HG03460 (cell line): ENCODE results near the gene SLPI.

Experiments
- ATAC-seq: cut with Tn5 transposase; IDR thresholded peaks from one replicate; pipeline ENCODE4 v1.9.1; 2021; ENCODE audit not compliant: unreplicated experiment

SLPI gene, protein sequence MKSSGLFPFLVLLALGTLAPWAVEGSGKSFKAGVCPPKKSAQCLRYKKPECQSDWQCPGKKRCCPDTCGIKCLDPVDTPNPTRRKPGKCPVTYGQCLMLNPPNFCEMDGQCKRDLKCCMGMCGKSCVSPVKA

DNA sequence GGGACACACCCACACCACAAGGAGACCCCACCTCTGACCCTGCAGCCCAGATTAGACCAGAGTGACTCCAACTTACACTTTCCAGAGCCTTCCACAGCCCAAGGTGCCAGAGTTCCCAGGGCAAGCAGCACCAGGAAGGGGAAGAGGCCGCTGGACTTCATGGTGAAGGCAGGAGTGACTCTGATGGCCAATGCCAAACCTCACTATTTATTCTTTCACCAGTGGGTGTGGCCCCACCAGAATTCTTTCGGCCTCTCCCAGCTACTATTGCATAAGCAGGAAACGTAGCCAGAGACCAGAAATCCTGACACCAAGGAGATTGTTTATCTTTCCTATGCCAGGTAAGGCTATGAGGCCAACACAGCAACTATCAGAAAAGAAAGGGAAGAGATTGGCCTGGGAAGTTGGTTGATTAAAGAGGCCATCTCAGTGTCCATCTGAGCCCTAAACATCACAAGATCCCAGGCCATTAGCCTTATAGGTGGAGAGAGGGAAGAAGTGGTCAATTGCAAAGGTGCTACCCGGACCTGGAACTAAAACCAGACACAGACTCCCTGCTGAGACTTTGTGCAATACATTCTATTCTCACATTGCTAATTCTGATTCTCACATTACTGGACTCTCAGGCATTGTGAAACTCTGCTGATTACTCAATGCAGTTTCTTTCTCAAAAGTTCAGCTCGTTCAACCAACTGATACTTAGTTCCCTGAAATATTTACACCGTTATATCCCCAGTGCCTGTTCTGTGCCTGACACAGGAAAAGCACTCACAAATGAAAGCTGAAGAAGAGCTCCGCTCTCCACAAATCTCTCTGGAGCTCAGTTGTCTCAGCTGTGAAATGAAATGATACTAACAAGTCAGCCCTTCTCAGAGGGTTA, at the start of gene SLPI:
SLPI (minus strand) TSS at position 182 of the 880 bp plus-strand sequence; CDS start at position 161, 21 bp downstream.
- no peak for ATAC-seq

DNA sequence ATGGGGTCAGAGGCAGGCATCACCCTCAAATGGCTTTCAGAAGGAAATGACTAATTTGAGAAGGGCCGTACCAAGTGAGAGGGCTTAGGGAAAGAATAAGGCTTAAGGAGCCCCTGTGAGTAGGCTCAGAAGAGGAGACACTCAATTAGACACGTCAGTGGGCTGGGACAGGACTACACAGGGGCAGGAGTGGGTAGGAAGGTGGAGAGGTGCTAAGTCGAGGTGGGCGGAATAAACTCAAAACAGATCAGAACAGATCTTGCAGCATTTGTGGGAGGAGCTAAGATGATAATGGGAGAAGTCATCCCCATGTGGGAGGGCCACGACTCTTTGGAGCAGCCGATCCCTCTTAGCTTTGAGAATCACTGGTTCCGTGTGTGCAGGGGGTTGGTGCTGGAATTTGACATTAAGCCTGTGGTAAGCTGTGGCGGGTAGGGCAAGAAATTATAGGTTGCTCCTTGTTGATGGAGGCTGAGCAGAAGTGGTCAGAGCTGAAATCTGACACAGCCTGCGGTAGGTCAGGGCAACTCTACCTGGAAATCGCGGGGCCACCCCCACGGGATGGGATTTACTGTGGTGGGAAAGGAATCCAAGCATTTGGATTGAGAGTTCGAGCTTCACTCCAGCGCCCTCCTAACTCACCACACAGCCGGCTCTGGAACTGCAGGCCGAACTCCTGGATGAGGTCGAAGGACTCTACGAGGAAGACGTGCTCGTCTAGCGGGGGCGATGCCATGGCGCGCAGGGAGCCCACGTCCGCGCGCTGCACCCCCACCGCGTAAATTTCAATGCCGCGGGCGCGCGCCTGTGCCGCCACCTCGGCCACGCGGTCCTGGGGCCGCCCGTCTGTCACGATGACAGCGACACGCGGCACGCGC, 49.5 kb upstream of the SLPI start:
- no peak for ATAC-seq

DNA sequence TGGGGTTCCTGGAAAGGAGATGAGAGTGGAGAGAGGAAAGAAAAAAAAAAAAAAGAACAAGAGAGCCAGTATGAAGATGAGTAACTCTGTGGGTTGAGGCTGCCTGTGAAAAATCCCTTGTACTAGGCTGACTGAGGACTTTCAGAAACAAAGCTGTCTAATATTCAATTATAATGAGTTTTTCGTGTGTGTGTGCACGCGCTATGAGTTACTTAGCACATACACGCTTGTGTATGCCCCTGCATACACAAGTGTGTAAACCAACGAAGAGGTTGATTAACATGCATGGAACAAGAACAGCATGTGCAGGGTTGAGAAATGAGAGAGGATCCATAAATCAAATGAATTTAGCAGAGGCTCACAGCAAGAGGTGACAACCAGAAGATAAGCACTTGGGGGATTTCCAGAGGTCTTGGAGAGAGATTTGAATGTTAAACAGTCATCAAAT, 47.5 kb upstream of the SLPI start:
- no peak for ATAC-seq

DNA sequence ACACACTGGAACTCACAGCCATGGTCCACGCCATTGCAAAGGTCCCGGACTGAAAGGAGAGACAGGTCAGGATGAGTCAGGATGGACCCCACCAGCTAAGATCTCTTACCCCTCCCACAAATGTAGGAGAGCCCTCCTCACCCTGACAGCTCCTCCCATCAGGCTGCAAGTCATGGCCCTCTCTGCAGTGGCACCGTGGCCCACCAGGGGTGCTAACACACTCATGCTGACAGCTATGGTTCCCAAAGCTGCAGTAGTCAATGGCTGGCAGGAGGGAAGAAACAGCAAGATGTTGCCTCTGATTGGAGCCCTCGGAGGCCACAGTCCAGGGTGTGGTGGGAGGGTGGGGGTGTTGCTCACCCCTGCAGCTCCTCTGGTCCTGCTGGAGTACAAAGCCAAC, 46.6 kb upstream of the SLPI start:
- no peak for ATAC-seq

DNA sequence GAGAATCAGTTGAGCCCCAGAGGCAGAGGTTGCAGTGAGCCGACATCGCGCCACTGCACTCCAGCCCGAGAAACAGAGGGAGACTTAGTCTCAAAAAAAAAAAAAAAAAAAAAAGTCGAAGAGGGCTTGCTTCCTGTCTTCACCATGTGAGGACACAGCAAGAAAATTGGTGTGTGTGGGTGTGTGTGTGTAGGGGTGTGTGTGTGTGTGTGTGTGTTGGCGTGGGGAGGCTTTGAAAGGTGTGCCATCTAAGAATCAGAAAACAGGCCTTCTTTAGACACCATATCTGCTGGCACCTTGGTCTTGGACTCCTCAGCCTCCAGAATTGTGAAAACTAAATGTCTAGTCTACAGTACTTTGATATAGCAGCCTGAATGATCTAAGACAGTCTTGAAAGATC, 45.4 kb upstream of the SLPI start:
- no peak for ATAC-seq

DNA sequence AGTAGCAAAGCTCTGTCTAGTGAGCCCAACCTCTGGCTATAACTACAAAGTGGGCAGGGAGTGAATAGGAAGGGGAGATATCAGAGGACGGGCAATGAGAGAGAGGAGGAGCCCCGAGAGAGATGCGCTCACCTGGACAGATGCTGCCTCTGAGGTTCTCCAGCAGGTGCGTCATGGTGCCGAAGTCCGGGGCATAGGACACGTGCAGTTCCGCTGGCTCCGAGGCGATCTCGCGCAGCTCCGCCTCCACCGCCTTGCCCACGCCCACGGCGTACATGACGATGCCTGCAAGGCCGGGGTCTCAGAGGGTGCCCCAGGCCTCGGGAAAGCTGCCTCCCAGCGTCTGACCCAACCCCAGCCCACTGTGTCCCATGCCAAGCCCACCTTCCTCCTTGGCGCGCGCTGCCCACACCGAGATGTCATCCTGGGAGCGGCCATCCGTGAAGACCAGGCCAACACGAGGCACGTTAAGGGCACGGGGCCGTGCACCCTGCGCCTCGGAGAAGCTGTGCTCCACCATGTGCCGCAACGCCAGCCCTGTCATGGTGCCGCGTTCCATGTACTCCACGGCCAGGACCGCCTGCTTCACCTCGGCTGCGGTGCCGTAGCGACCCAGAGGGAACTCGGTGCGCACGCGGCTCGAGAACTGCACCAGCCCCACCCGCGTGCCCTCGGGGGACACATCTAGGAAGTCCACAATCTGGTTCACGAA, 43.6 kb upstream of the SLPI start:
- ATAC-seq, result no peak

DNA sequence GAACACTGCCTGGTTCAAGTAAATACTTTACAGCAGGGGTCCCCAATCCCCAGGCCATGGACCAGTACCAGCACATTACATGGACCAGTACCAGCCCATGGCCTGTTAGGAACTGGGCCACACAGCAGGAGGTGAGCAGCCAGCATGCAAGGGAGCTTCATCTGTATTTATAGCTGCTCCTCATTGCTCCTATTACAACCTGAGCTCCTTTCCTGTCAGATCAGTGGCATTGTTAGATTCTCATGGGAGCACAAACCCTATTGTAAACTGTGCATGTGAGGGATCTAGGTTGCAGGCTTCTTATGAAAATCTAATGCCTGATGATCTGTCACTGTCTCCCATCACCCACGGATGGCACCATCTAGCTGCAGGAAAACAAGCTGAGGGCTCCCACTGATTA, 40.3 kb upstream of the SLPI start:
- no peak for ATAC-seq

DNA sequence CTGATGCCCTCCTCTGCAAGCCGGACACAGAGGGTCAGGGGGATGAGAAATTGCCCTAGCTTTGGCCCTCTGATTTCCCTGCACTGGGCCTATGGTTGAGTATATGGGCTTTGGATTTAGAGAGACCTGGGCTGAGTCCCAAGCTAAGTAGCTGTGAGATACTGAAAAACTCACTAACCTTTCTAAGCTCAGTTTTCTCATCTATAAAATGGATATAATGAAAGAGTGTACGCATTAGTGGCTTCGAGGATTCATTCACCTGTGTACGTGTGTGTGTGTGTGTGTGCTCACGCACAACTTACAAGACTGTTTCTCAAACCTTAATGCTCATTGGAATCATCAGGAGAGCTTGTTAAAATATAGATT, 39.6 kb upstream of the SLPI start:
- no peak for ATAC-seq

DNA sequence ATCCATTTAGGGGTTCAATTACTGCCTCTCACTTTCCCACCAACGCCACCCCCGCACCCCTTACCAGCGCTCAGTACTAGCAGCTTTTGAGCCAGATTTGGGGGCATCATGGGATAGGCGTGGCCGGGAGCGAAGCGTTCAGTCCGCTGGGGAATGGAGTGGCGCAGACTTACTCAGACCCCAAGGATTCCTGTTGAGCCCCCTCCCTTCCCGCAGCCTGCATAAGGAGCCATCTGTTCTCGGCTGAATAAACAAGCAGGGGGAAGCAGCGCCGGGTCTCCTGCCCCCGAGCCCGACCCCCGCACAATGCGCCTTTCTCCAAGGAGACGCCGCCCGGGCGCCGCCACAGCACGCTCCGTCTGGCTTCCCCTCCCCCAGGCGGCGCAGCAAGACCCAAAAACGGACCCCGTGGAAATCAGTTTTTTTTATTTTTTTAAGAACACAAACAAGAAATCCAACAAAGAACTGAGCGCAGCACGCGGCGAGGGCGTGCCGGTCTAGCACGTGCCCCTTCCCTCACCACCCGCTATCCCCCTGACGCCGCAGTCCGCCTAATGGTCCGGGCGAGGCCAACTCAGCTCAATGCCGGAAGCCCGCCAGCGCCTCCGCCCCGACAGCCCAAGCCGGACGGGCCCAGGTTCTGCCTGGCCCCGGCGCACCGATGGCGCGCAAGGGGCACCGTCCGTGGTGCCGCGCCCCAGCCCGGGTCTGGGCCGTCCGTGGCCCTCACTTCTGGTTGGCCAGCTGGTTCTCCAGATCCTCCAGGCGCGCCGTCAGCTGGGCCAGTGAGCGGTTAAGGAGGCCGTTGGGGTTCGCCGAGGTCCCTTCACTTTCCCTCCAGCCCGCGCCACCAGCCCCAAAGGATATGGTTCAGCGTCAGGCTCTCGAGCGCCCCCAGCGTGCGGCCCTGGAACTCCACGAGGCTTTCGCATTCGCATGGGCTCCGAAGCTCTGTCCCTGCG, 39.0 kb upstream of the SLPI start:
- no peak for ATAC-seq

DNA sequence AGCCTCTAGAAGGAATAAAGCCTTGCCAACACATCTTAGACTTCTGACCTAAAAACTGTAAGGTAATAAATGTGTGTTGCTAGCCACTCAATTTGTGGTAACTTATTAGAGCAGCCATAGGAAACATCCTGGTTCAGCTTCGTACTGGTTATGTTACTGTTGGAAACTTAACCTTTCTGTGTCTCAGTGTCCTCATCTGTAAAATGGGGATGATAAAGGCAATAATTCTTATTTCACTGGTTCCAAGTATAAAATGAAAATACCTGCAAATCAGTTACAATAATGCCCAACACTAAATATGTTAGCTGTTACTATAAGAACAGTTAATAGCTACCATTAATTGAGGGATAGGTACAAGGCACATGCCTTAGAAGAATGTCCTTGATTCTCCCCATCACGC, 38.0 kb upstream of the SLPI start:
- ATAC-seq, result no peak

DNA sequence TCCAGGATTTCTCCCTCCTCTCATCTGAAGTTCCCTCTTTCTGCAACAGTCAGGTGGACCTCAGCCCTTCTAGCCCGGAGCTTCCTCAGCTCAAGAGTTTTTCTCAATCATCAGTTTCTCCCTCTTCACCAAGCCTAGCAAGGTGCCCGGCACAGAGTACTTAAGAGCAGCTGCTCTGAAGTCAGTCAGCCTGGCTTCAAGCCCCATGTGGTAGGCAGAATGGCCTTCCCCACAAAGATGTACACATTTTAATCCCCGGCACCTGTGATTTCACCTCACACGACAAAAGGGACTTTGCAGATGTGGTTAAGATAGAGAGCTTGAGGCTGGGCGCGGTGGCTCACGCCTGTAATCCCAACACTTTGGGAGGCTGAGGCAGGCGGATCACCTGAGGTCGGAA, 37.2 kb upstream of the SLPI start:
- no peak for ATAC-seq

DNA sequence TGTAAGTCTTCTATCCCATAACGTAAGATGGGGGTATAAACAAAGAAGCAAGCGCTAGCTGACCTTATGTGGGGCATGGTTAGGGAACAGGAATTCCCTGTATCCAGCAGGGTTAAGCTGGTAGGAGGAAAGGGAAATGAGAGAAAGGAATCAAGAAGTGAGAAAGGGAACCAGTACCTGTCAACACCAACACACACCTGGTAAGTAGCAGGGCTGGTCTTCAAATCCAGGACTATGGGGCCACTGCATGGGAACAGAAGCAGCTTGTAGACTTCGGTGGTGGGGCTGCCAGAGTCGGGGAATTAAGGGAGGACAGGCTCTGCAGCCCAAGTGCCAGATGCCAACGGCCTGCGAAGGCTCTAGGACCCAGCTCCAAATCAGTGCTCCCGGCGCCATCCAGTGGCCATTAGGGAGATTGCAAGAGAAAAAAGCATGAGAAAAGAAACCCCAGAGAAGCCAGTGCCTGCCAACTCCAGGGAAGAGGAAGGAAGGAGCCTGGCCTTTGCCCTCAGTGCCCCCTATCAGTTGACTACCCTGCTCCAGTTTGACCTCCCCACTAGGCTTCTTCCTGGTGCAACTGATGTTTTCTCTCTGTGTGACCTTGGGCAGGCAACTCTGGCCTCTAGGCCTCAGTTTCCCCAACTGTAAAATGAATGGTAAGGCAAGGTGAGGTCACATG, 36.5 kb upstream of the SLPI start:
- ATAC-seq, result no peak

DNA sequence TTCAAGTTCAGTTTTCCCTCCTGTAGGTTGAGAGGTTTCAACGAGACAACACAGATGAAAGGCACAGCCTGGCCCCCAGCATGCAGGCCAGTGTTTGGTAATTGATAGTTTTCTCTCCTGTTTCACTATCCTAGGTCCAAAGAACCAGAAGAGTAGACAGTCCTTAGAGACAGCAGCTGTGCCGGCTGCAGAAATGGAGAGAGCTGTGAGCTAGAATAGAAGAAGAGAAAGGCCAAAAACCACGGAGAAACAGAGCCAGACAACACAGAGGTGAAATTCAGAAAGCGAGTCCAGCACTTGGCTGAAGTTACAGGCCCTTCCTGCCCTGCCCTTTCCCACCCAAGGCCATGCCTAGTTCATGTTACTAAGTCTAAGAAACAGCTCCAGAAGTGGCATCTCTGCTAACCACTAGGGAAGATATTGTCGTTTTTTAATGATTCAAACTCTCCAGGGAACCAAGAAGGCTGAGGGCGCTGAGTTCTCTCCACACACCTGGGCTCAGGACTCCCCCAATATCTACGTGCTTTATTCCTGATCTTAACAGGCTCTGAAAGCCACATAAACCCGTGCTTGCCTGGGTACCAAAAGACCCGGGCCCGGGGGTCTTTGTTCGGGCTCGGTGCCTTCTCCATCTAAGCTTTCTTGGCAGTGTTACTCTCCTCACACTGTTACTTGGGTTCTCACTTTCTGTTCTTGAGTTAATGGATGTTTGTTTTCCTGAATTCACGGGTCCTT, 35.7 kb upstream of the SLPI start:
- no peak for ATAC-seq

DNA sequence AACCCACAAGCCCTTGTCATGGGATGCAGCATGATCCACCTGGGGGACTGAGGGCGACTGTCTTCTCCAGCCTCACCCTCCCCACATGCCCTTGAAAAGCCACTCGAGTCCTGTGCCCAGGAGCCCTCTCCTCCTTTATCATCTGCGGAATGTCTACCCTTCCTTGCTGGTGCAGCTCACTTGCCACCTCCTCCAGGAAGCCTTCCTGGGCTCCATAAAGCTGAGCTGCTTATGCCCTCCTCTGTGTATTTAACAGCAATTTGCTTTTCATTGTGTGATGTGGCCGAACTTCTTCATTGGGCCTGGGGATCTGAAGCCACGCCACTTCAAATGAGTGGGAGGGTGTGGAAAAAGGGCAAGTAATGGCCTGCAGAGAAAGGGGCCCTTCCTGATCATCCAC, 34.5 kb upstream of the SLPI start:
- ATAC-seq, result no peak

DNA sequence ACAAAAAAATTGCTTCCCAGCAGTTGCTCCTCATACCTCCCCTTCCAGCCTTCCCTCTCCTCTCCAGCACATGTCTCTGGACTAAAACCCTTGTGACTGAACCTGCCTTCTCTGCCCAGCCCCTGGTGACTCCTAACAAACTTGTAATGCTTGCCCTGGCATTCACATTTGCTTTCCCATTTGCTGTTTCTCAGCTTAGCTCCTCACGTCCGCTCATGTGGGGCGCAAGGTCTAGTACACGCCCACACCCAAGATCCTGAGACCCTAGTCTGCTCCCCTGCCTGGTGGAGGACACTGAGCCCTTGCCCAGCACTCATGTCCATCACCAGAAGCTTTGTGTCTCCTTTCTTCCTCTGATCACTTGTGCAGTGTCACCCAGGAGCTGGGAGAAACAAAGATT, 34.0 kb upstream of the SLPI start:
- no peak for ATAC-seq

DNA sequence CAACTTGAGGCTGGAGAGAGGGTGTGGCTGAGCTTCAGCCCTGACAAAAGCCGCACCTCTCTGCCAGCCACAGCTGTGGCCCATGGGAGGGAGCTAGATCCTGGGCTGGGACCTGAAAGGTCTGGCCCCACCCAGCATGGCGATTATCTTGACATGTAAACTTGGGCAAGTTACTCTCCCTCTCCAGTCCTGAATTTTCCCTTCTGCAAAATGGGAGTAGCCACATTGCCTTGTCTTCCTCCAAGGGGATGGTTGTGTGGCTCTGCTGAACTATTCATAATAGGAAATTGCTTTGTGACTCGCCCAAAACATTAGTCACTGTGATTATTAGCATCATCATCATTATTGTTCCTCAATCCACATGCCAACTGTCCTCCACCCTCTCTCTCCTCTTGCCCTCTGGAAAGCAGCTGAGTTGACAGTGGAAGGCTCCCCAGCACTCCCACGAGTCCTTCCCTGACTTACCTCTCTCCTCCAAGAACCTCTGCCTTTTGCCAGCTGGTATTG, 29.2 kb upstream of the SLPI start:
- ATAC-seq, result no peak

DNA sequence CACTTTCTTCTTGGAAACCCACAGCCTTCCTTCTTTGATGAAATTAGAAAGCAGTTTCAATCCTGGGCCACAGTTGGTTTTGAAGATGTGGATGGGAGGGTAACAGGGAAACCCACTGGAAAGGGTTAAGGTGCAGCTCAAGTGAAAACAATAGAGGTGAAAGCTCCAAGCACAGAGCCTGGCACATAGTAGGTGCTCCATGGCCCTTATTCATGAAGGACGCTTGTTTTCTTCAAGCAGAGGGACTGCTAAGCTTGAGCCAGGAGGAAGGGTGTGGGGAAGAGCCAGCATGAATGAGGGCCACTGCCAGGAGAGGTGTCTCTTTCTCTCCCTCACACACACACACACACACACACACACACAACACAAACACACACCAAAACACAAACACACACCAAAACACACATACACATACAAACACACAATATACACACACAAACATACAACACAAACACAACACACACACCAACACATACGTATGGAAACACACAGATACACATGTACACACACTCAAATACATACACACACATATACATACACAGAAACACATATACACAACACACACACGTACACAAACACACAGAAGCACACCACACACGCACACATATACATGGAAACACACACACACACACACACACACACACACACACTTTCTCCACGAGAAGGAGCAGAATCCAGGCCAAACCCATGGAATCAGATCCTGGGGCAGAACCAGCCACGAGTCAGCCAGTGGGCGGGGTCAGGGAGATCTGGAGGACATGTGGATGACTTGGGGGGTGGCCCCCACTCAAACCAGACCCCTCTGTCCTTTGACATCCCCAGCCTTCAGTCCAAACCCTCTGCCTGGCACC, 28.6 kb upstream of the SLPI start:
- ATAC-seq, result no peak

DNA sequence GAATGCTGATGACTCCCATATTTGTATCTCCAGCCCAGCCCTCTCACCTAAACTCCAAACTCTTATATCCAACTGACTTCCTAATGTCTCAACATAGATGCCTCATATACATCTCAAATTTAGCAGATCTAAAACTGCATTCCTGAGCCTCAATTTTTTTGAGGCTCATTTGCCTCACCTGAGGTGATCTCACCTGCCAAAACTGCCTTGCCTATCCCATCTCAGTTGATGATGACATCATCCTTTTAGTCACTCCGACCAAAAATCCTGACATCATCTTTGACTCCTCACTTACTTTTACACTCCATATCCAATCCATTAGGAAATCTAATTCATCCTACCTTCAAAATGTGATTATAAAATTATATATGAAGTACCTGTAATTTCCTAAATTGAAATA, 25.6 kb upstream of the SLPI start:
- no peak for ATAC-seq
